ENCODE measurements around the gene BMPR2. TPM values are rescaled to one million over a fixed set of nuclear protein-coding genes. Genes with fewer than 3 reads are reported as not detected.

BMPR2 gene
- total and polyA plus RNA-seq, 2 of the 4 experiments (the other 2 are of a cell fraction), result 17.0 to 30.1 TPM

- ATAC-seq (ENCODE audit: low read depth) (no peak), DNase-seq (peak; percentile 70)
- Histone ChIP-seq H3K9me3 (ENCODE audit: control insufficient read depth, insufficient read depth, low read length) (no peaks in the 10 kb centered on the region), H4K8ac (ENCODE audit: low read depth in 2 of 2, low read length in 2 of 2) (no peak overlapping the region), H2AFZ (replicated peaks; ENCODE audit: low read length, poor library complexity) (no peak overlapping the region), H3K9me1 (ENCODE audit: insufficient read depth, low read length) (peaks cover 19% of the 10 kb centered on the region), H3K14ac (replicated peaks; ENCODE audit: low read depth, low read length) (no peak overlapping the region; the same call in 1 of the 2 replicates), H3K18ac (ENCODE audit: low read depth, low read length) (no peak overlapping the region), H2BK15ac (ENCODE audit: low read depth, low read length) (no peak overlapping the region), H2AK5ac (ENCODE audit: low read depth, low read length) (no peak overlapping the region), H2BK5ac (ENCODE audit: low read depth, low read length, poor library complexity, severe bottlenecking) (no peak overlapping the region), H3K4me3 (ENCODE audit: insufficient read depth, low read depth, low read length) (no peak overlapping the region), H3K56ac (ENCODE audit: extremely low read depth, insufficient read depth, low read length) (no peak overlapping the region), H3K27ac (ENCODE audit: insufficient read depth, low read length) (no peak overlapping the region), H3K27me3 (ENCODE audit: control insufficient read depth, insufficient read depth, low read length) (no peaks in the 10 kb centered on the region), H2BK120ac (ENCODE audit: low read depth, low read length) (no peak overlapping the region), H3K36me3 (ENCODE audit: control insufficient read depth, insufficient read depth, low read length) (no peaks in the 10 kb centered on the region), H2BK20ac (ENCODE audit: low read depth, low read length) (no peak overlapping the region), H3K9ac (ENCODE audit: low read depth, low read length) (no peak overlapping the region), H3K4me2 (ENCODE audit: low read depth, low read length) (no peak overlapping the region), H4K20me1 (ENCODE audit: insufficient read depth, low read length) (peaks cover 3% of the 10 kb centered on the region; the same call in 1 of the 2 replicates), H3K4ac (ENCODE audit: low read depth, low read length) (no peak overlapping the region), H4K91ac (ENCODE audit: insufficient read depth, low read depth, low read length) (no peak overlapping the region), H3K4me1 (ENCODE audit: control insufficient read depth, insufficient read depth, low read length) (peaks cover 3% of the 10 kb centered on the region; the same call in 1 of the 2 replicates), H3K23ac (ENCODE audit: low read depth, low read length) (0 out of 2 replicates have a peak overlapping the region, but pooled peaks have one; percentile 33), H2AK9ac (replicated peaks; ENCODE audit: low read depth, low read length, poor library complexity) (no peak overlapping the region), H4K5ac (ENCODE audit: low read depth, low read length) (no peak overlapping the region), H3K79me1 (ENCODE audit: low read depth in 1 of 2, low read length in 2 of 2) (0 out of 4 replicates have a peak, but pooled peaks cover 0 to 8% of the 10 kb centered on the region in 2 experiments)
- WGBS, 2 experiments (ENCODE audit: extremely low coverage in 2 of 2, insufficient read length in 1 of 2), result no CpG with 5 or more reads among the region's 6 CpGs
- intact Hi-C loops (cut with micrococcal nuclease) (no loop called here), dilution Hi-C loops (cut with HindIII; ENCODE audit: low sequenced_read_pairs, unreplicated experiment) (no loop called here), in situ Hi-C loops (cut with MboI; ENCODE audit: low sequenced_read_pairs) (no loop called here)
- TF ChIP-seq RAD21 (IDR thresholded peaks at IDR 0.05; ENCODE audit: low read length) (no peak), POLR2A (IDR thresholded peaks at IDR 0.05; ENCODE audit: low read depth, low read length) (no peak), CHD1 (IDR thresholded peaks at IDR 0.05; ENCODE audit: low read depth, low read length) (no peak), FOS (IDR thresholded peaks at IDR 0.05; ENCODE audit: low read depth, low read length) (no peak), RFX5 (IDR thresholded peaks at IDR 0.05; ENCODE audit: low read depth, low read length) (no peak), MXI1 (IDR thresholded peaks at IDR 0.05; ENCODE audit: borderline replicate concordance, low read depth, low read length) (no peak), SMC3 (IDR thresholded peaks at IDR 0.05; ENCODE audit: low read depth, low read length) (no peak), CEBPB (IDR thresholded peaks at IDR 0.05; ENCODE audit: low read depth, low read length) (no peak), BHLHE40 (IDR thresholded peaks at IDR 0.05; ENCODE audit: low read depth, low read length) (no peak), MAZ (IDR thresholded peaks at IDR 0.05; ENCODE audit: borderline replicate concordance, low read depth, low read length) (no peak)
- TF ChIP-seq, protein P1, sequence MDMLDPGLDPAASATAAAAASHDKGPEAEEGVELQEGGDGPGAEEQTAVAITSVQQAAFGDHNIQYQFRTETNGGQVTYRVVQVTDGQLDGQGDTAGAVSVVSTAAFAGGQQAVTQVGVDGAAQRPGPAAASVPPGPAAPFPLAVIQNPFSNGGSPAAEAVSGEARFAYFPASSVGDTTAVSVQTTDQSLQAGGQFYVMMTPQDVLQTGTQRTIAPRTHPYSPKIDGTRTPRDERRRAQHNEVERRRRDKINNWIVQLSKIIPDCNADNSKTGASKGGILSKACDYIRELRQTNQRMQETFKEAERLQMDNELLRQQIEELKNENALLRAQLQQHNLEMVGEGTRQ (IDR thresholded peaks at IDR 0.05; ENCODE audit: low read depth, low read length), result no peak
- BruUV-seq (replicated peaks), result no TSS peak
- CTCF ChIA-PET, result no interaction called here
- POLR2A ChIA-PET (ENCODE audit: unreplicated experiment), result no interaction called here
These were observed 40.2 kb upstream of the BMPR2 start for GRCh38 chr2:202335791-202336467.
